Colonic mucosa (tissue), 4 donors: ENCODE results near the gene GARNL3. TPM values are rescaled to one million over a fixed set of nuclear protein-coding genes. Genes with fewer than 3 reads are reported as not detected.

Experiments
- DNase-seq: peaks from one replicate; pipeline ENCODE4 v3.0.0-alpha.2; 2020
- H3K27ac ChIP-seq: fragments of 200-600 bp; one replicate; pipeline ENCODE4 v1.8.0; 2021
- H3K27me3 ChIP-seq: fragments of 200-600 bp; one replicate; pipeline ENCODE4 v1.8.0; 2021
- H3K36me3 ChIP-seq: fragments of 200-600 bp; one replicate; pipeline ENCODE4 v1.8.0; 2021
- H3K4me1 ChIP-seq: fragments of 200-600 bp; one replicate; pipeline ENCODE4 v1.8.0; 2021; ENCODE audit warnings: mild to moderate bottlenecking
- H3K4me3 ChIP-seq: fragments of 200-600 bp; one replicate; pipeline ENCODE4 v1.8.0; 2021
- H3K9ac ChIP-seq, 2 donors: one replicate each; pipeline ENCODE4 v1.7.0; 2013; ENCODE audit warnings: control low read depth in 2 of 2, low read depth in 2 of 2, low read length in 2 of 2
- H3K9me3 ChIP-seq: fragments of 200-600 bp; one replicate; pipeline ENCODE4 v1.8.0; 2021
- intact Hi-C: fragments of 100-400 bp; cut with DNase I; formaldehyde crosslinking; loops from one replicate; pipeline ENCODE4 v1.14.1; 2022
- total RNA-seq, 2 donors: library from RNA; stranded (reverse); fragmentation: NEBNext Ultra II Directional in 1 of 2; extraction: Animal tissue kit (Norgen Biotek cat#: 25700) in 1 of 2; gene quantifications; one replicate each; pipeline ENCODE4 v1.2.1, GENCODE V29; 2021
- TF ChIP-seq, protein P1 (sequence below): fragments of 200-600 bp; IDR thresholded peaks from one replicate; pipeline ENCODE4 v1.8.0; 2022; ENCODE audit warnings: antibody characterized with exemption, mild to moderate bottlenecking
- donor health status: healthy.
- donor health status: DM: no; HTN: no; CAD: no.
- donor health status: DM: no; HTN: no; CAD: no.

Gene GARNL3
- total RNA-seq, 2 donors from 2014 or later = 4.1 to 5.1 TPM

DNA sequence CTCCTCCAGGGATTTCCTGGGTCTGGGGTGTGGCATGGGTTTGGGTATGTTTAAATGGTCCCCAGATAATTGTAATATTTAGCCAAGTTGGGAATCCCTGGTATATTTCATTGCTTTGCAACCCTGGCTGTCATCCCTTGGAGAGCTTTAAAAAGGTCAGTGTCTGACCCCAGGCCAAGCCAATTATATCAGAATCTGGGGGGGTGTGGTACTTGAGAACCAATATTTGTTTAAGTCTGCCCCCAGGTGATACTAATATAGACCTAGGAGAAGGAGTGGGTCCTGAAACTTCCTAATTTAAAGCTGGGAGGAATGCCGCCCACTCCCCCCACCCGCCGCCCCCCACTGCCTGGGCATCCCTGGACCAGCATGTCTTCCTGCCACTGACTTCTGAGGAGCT is 94.2 kb downstream of the GARNL3 start:
- H3K9ac ChIP-seq = no peak overlapping the region
- no peak overlapping the region for H3K27ac ChIP-seq
- no peak for DNase-seq
- H3K4me1 ChIP-seq = peaks cover 4% of the 10 kb centered on the region
- no peaks in the 10 kb centered on the region for H3K9me3 ChIP-seq
- TF ChIP-seq, protein P1, sequence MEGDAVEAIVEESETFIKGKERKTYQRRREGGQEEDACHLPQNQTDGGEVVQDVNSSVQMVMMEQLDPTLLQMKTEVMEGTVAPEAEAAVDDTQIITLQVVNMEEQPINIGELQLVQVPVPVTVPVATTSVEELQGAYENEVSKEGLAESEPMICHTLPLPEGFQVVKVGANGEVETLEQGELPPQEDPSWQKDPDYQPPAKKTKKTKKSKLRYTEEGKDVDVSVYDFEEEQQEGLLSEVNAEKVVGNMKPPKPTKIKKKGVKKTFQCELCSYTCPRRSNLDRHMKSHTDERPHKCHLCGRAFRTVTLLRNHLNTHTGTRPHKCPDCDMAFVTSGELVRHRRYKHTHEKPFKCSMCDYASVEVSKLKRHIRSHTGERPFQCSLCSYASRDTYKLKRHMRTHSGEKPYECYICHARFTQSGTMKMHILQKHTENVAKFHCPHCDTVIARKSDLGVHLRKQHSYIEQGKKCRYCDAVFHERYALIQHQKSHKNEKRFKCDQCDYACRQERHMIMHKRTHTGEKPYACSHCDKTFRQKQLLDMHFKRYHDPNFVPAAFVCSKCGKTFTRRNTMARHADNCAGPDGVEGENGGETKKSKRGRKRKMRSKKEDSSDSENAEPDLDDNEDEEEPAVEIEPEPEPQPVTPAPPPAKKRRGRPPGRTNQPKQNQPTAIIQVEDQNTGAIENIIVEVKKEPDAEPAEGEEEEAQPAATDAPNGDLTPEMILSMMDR = no peak
- H3K27me3 ChIP-seq = no peaks in the 10 kb centered on the region
- H3K4me3 ChIP-seq = no peak overlapping the region
- no peaks in the 10 kb centered on the region for H3K36me3 ChIP-seq
- intact Hi-C loops = no loop called here

DNA sequence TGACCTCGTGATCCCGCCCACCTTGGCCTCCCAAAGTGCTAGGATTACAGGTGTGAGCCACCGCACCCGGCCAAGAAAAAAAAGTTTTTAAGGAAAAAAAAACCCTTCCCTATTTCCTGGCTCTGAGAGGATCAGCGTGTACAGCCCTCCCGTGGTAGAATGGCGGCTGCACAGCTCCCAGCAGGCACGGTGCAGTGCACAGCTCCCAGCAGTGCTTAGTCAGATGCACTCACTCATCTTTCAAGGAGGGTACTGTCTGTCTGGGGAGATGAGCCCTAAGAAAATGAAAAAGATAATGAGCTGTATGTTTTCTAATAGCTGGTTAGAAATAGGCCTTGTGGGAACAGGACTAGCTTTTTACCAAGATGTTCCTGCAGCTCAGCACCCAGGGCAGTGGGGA is 95.7 kb downstream of the GARNL3 start:
- Histone ChIP-seq H3K9me3 (no peaks in the 10 kb centered on the region), H3K9ac (no peak overlapping the region), H3K27ac (no peak overlapping the region), H3K4me1 (peaks cover 4% of the 10 kb centered on the region), H3K4me3 (no peak overlapping the region), H3K36me3 (no peaks in the 10 kb centered on the region), H3K27me3 (no peaks in the 10 kb centered on the region)
- TF ChIP-seq, protein P1 = no peak
- DNase-seq = no peak
- intact Hi-C loops = no loop called here

DNA sequence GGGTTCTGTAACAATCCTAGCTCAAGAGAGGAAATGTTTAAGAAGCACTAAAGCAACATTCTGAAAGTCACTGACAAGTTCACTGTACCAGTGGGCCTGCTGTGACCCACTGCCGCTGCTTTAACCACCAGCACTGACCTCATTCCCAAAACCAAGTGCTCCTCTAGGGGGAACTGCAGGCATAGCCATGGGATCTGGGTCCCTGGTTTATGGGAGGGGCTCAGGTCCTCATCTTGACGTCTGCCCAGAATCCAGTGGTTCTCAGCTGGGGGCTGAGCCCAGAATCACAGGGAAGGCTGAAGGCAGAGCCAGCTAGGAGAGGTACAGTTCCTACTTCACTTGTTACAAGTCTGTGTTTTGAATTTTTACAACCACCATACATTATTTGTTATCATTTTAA is 96.3 kb downstream of the GARNL3 start:
- no peak for DNase-seq
- H3K27me3 ChIP-seq = no peaks in the 10 kb centered on the region
- TF ChIP-seq, protein P1 = no peak
- intact Hi-C loops = no loop called here
- peaks cover 4% of the 10 kb centered on the region for H3K4me1 ChIP-seq
- H3K9me3 ChIP-seq = no peaks in the 10 kb centered on the region
- no peak overlapping the region for H3K4me3 ChIP-seq
- H3K9ac ChIP-seq = peak overlapping the region in 1 of 2 donors; percentile 46
- H3K36me3 ChIP-seq = no peaks in the 10 kb centered on the region
- peak overlapping the region; percentile 41 for H3K27ac ChIP-seq

DNA sequence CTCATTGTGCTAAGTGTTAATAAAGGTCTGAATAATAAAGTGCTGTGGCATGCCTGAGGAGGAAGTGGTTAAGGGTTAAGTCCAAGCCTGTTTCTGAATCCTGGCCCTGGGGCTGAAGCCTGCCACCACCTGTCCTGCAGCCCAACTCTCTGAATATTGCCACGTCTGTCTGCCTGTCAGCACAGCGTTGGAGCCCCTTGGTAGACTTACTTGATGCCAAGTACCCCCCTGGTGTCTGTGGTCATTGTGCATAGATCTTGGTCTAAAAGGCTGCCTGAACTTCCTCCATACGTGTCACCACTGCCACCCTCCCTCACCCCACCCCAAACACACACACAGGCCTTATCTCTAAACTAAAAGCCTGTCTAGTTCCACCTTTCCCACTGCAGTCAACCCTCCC is 97.0 kb downstream of the GARNL3 start:
- TF ChIP-seq, protein P1 = no peak
- Histone ChIP-seq H3K27ac (peak overlapping the region; percentile 41), H3K27me3 (no peaks in the 10 kb centered on the region), H3K4me3 (no peak overlapping the region), H3K36me3 (no peaks in the 10 kb centered on the region), H3K9ac (peak overlapping the region; percentile 15 to 75), H3K9me3 (no peaks in the 10 kb centered on the region), H3K4me1 (peaks cover 4% of the 10 kb centered on the region)
- intact Hi-C loops = no loop called here
- peak; percentile 56 for DNase-seq

DNA sequence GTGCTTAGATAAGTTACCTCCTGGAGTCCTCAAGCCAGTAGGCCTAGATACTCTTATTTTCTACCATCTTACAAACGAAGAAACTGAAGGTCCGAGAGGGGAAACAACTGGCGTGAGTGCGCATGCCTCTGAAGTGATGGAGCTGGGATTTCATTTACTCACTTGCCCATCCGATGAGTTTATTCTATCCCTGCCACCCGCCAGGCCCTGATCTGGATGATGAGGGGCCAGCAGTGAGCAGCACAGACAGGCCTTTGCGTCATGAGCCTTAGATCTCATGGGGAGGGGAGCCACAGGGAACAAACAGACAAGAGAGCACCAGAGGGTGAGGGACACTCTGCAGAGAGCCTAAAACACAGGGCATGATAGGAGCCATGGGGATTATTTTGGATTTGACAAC is 98.3 kb downstream of the GARNL3 start:
- Histone ChIP-seq H3K27me3 (no peaks in the 10 kb centered on the region), H3K4me1 (peaks cover 4% of the 10 kb centered on the region), H3K4me3 (no peak overlapping the region), H3K27ac (no peak overlapping the region), H3K9ac (no peak overlapping the region), H3K9me3 (no peaks in the 10 kb centered on the region), H3K36me3 (no peaks in the 10 kb centered on the region)
- no peak for DNase-seq
- intact Hi-C loops = no loop called here
- TF ChIP-seq, protein P1 = no peak

DNA sequence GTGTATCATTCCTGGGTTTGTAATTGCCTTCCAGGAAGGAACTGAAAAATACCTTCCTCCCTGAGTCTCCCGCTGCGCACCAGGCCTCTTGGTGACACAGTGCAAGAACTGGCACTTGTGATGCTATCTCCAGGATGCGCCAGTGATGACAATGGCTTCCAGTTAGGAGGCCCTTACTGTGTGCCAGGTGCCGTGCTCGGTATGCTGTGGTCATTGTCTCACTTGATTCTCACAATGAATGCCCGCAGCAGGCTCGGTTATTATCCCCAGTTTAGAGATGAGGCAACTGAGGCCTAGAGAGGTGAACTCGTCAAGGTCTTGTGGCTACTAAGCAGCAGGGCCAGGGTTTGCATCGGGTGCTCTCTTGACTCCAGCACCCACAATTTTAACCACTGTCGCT is 100.9 kb downstream of the GARNL3 start:
- no peak overlapping the region for H3K4me3 ChIP-seq
- intact Hi-C loops = no loop called here

More for the DNA sequence above, 100.9 kb downstream of the GARNL3 start:
- TF ChIP-seq, protein P1 = no peak
- DNase-seq = no peak
- H3K9me3 ChIP-seq = no peaks in the 10 kb centered on the region
- peaks cover 4% of the 10 kb centered on the region for H3K4me1 ChIP-seq
- H3K27ac ChIP-seq = no peak overlapping the region
- no peaks in the 10 kb centered on the region for H3K27me3 ChIP-seq
- no peaks in the 10 kb centered on the region for H3K36me3 ChIP-seq
- no peak overlapping the region for H3K9ac ChIP-seq
